Epidermal melanocyte (primary cell): ENCODE measurements around the gene STOX2.

Experiments used
- DNase-seq: peaks from one replicate; pipeline ENCODE4 v3.0.0; 2011; ENCODE audit warnings: low spot score; ENCODE audit not compliant: insufficient read length

Gene STOX2

DNA sequence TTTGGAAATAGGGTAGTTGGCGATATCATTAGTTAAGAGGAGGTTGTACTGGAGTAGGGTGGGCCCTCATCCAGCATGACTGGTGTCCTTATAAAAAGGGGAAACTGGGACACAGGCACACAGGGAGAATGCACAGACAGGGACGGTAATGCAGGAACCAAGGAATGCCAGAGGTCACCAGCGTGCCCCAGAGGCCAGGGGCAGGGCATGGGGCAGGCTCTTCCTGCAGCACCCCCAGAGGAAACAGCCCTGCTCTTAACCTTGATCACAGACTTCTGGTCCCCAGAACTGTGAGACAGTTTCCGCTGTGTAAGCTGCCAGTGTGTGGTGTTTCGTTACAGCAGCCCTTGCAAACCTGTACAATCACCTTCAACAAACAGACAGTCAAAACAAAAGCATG lies 15.9 kb upstream of the STOX2 start:
- no peak for DNase-seq

DNA sequence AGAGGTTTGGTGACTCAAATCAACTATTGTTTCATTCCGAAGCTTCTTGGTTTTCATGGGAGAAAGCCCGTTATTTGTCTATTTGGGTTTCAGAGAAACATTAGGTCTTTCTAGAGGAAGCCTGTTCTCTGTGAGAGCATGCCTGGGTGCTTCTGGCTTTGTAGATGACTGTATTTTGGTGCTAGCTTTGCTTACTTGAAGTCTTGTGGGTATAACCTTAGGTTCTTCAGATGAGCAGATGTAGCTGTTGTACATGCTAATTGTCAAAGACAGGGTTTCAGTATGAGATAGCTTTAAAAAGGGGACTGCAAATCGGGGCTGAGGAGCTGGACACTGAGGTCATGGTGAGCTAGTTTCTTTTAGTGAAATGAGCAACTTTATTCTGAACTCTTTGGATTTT lies 7.9 kb upstream of the STOX2 start:
- DNase-seq = no peak

- DNase-seq = no peak
These were observed 6.7 kb upstream of the STOX2 start for GRCh38 chr4:183898456-183898855.

- no peak for DNase-seq
These were observed 1.9 kb upstream of the STOX2 start for GRCh38 chr4:183903021-183903760.

GRCh38 chr4:183905593-183906488 lies 734 bp downstream of the STOX2 start:
- peak; percentile 40 for DNase-seq

DNA sequence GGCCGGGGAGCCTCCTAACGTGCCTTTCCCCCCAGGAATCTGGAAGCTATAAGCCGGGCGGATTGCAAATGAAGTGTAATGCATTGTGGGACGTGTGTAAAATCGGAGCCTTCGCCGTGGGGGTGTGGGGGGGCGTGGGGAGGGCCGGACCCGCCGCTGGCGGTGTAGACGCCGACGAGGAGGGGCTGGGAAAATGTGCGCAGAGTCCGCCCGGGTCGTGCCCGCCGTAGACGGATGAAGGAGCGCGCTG lies 1.3 kb downstream of the STOX2 start:
- DNase-seq = no peak

DNA sequence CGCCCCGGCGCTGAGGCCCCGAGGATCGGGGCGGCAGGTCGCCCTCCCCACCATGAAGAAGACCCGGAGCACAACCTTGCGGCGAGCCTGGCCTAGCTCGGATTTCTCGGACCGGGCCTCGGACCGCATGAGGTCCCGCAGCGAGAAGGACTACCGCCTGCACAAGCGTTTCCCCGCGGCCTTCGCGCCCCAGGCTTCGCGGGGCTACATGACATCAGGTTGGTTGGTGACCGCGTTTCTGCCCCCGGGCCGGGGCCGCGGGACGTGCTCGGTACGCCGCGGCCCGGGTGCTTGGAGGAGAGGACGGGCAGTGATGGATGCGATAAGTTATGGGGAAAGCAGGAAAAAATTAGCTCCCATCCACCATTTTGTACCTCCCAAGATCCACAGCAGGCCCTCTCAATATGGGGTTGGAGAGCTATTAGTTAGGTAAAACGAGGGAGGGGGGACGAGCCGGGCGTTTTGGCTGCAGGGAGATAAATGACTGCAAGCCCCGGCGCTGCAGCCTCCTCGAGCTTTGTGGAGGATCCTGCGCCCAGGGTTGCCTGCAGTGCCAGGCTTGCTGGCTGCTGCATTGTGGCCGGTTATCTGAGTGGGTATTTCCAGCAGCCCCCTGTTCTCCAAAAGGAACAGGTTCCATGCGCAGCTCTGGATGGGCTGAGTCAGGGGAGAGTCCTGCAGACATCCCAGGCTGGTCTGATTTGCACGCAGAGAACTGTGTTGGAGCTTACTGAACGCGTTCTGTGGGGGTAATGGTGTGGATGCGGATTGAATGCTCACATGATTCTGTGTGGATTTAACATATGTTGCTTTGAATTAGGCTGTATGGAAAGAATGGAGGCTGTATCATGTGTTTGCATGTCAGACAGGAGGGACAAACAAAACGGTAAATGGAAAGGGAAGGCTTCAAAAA lies 1.9 kb downstream of the STOX2 start:
- no peak for DNase-seq

DNA sequence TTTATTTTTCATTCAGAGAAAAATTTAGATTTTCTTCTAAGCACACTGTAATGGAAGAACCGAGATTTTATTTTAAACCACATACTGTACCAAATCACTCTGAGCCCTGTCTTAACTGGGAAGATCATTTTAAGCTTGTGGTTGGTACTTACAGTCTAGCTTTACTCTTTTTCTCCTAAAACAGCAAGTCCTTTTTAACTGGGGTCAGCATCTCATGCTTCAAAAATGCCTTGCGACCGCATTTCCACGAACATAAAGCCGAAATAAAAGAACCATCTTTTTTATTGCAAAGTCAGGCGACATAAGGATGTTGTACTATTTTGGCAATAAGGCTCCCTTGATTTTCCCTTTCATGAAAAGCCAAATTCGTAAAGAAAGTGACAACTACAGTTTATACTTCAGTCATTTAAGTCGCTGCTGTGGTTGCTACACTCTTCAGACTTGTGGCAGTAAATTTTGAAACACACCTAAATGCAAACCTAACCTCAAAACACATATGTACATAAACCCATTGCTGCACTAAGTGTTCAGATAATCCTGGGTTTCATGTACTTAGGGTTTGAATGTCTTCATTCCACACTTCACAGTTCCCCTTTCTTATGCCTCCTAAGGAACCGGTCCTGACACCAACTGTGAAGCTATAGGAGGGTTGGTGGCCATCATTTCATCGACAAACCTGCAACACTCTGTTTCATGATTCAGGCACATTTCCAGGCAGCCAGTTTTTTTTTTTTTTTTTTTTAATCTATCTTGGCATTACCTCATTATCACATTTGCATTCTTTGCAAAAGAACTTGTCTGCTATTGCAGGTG lies 3.0 kb downstream of the STOX2 start:
- DNase-seq = no peak

GRCh38 chr4:183909187-183909586 lies 4.1 kb downstream of the STOX2 start:
- DNase-seq = peak; percentile 59

DNA sequence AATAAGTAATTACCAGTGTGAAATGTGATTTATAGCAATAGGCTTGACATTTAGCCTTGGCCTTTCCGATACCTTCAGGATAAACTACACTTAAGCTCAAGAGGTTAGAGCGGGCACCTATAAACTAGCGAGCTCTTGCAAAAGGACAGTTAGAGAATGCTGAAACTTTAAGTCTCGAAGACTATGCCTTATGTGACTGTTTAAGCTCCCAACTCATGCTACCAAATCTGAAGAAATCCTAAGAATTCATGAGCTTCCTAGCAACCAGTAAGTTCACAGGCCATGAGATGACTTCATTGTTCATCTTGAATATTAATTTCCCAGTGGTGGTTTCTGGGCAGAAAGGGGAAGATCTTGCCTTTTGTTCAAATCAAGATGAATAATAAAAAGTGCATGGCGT lies 4.7 kb downstream of the STOX2 start:
- DNase-seq = no peak

DNA sequence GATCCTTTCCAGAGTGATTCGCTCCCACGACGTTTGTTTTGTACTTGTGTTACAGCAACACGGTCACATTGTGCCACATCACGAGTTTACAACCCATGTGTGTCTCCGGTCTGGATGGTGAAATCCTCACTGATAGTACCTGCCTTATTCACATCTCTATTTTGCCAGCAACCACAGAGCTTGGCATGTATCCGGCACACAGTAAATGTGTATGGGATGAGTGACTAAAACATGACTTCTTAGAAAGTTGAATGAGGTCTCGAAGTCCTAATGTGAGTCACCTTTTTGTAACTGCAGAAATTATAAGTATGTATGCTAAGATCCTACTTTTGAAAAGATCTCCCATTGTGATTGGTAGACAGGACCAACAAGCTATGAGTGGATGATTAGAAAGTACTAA lies 7.5 kb downstream of the STOX2 start:
- DNase-seq = no peak

GRCh38 chr4:183915976-183916375 lies 10.9 kb downstream of the STOX2 start:
- DNase-seq = no peak

- DNase-seq = no peak
These were observed 13.6 kb downstream of the STOX2 start for GRCh38 chr4:183918696-183919095.

GRCh38 chr4:183919141-183919540 lies 14.0 kb downstream of the STOX2 start:
- DNase-seq = no peak

- no peak for DNase-seq
These were observed 15.4 kb downstream of the STOX2 start for GRCh38 chr4:183920512-183920911.

- DNase-seq = no peak
These were observed 16.2 kb downstream of the STOX2 start for GRCh38 chr4:183921335-183921734.

GRCh38 chr4:183924362-183925044 lies 19.4 kb downstream of the STOX2 start:
- no peak for DNase-seq

- no peak for DNase-seq
These were observed 21.8 kb downstream of the STOX2 start for GRCh38 chr4:183926950-183927349.

GRCh38 chr4:183932576-183932975 lies 27.5 kb downstream of the STOX2 start:
- no peak for DNase-seq

- DNase-seq = no peak
These were observed 29.7 kb downstream of the STOX2 start for GRCh38 chr4:183934761-183935160.
